Measurements from ENCODE around the gene SPEG. TPM values are rescaled to one million over a fixed set of nuclear protein-coding genes. Genes with fewer than 3 reads are reported as not detected.

The SPEG gene
- total and polyA plus RNA-seq, 2 donors (not counting 3 experiments of a cell fraction or from before 2014, with no cell fraction given) = 0.84 to 3.5 TPM

DNA sequence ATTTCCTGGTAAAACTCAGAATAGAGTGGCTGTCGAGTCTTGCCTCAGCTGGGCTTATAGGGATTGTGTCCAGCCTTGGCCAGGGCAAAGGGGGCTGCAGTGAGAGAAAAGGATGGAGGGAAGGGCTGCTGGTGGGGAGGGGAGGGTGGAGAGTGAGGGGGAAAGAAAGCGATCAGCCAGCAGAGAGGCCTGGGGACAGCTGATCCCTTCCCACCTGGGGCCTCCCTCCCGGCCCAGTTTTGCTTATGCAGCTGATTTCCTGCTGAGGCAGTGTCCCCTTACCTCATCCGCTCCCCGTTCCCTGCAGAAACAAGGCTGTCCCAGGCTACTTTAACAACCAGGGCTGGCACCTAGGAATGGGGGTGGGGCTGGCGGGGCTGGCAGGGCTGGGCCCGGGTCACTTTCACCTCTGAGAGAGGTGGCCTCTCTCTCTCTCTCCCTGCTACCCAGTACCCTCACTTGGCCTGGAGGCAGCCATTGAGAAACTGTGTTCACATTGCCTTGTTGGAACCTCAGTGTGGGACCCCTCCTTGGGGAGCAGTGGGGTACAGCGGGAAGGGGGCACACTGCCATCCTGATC, 51.8 kb downstream of the SPEG start:
- H3K27me3 ChIP-seq (ENCODE audit: control insufficient read depth in 2 of 2, insufficient read depth in 2 of 2, low read length in 2 of 2) = peaks cover 43 to 47% of the 10 kb centered on the region in 2 experiments
- H3K36me3 ChIP-seq (ENCODE audit: control insufficient read depth in 2 of 2, extremely low read depth in 1 of 2, insufficient read depth in 2 of 2, low read length in 2 of 2) = no peaks in the 10 kb centered on the region
- no peaks in the 10 kb centered on the region for H3K9me1 ChIP-seq (replicated peaks; ENCODE audit: control insufficient read depth, extremely low read depth, insufficient read depth, low read length)
- no peak overlapping the region for H3K4me2 ChIP-seq (ENCODE audit: insufficient read depth, low read length)
- no peak overlapping the region for H3K27ac ChIP-seq (ENCODE audit: insufficient read depth, low read depth, low read length)
- no TSS peak for BruUV-seq (replicated peaks)
- no peaks in the 10 kb centered on the region for H3K79me2 ChIP-seq (ENCODE audit: control insufficient read depth, insufficient read depth, low read length)
- intact Hi-C loops (cut with micrococcal nuclease) (no loop called here), dilution Hi-C loops (cut with MboI; ENCODE audit: extremely low pct_ligation_motif_present, low sequenced_read_pairs) (no loop called here)
- no peak overlapping the region for H2AFZ ChIP-seq (ENCODE audit: low read depth, low read length)
- DNase-seq (ENCODE audit: low read depth, low spot score) (no peak), FAIRE-seq (no peak)
- H3K9ac ChIP-seq (replicated peaks; ENCODE audit: extremely low read depth, insufficient read depth, low read length) = no peak overlapping the region
- H3K9me3 ChIP-seq (replicated peaks; ENCODE audit: control insufficient read depth, insufficient read depth, low read length) = no peaks in the 10 kb centered on the region
- H3K4me3 ChIP-seq (replicated peaks in 1 of 3; ENCODE audit: insufficient read depth in 1 of 3, low read depth in 1 of 3, low read length in 3 of 3) = no peak overlapping the region
- TF ChIP-seq GATA2 (IDR thresholded peaks at IDR 0.05; ENCODE audit: insufficient read depth, insufficient read length, low read depth, low read length) = no peak
- TF ChIP-seq EZH2 (IDR thresholded peaks at IDR 0.05; ENCODE audit: borderline replicate concordance, low read depth, low read length, severe bottlenecking) = no peak
- TF ChIP-seq, protein P1, sequence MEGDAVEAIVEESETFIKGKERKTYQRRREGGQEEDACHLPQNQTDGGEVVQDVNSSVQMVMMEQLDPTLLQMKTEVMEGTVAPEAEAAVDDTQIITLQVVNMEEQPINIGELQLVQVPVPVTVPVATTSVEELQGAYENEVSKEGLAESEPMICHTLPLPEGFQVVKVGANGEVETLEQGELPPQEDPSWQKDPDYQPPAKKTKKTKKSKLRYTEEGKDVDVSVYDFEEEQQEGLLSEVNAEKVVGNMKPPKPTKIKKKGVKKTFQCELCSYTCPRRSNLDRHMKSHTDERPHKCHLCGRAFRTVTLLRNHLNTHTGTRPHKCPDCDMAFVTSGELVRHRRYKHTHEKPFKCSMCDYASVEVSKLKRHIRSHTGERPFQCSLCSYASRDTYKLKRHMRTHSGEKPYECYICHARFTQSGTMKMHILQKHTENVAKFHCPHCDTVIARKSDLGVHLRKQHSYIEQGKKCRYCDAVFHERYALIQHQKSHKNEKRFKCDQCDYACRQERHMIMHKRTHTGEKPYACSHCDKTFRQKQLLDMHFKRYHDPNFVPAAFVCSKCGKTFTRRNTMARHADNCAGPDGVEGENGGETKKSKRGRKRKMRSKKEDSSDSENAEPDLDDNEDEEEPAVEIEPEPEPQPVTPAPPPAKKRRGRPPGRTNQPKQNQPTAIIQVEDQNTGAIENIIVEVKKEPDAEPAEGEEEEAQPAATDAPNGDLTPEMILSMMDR (IDR thresholded peaks at IDR 0.05; ENCODE audit: extremely low read depth in 1 of 2, insufficient read depth in 1 of 2, low read depth in 1 of 2, low read length in 2 of 2) = no peak
- TF ChIP-seq JUN (IDR thresholded peaks at IDR 0.05; ENCODE audit: borderline replicate concordance, insufficient read depth, insufficient read length, low read depth) = no peak
- TF ChIP-seq POLR2A (IDR thresholded peaks at IDR 0.05; ENCODE audit: low read depth, low read length) = no peak
- TF ChIP-seq FOS (IDR thresholded peaks at IDR 0.05; ENCODE audit: borderline replicate concordance, insufficient read depth, low read length) = no peak
- TF ChIP-seq MYC (IDR thresholded peaks at IDR 0.05; ENCODE audit: low read depth, low read length) = no peak
- TF ChIP-seq POLR2AphosphoS5 (IDR thresholded peaks at IDR 0.05; ENCODE audit: insufficient read depth, low read depth, low read length) = no peak
- TF ChIP-seq, protein P2, sequence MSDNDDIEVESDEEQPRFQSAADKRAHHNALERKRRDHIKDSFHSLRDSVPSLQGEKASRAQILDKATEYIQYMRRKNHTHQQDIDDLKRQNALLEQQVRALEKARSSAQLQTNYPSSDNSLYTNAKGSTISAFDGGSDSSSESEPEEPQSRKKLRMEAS (IDR thresholded peaks at IDR 0.05; ENCODE audit: insufficient read depth, insufficient read length) = no peak
- ChIA-PET POLR2A (interaction anchor here (1.8 kb wide), 1 partner anchor 99 kb away, joined by 6 read pairs; the partner anchor contains the start of gene DNPEP), CTCF (interaction anchor here (0.6 to 19.9 kb wide), 7 partner anchors 8 to 74 kb away, joined by 3 to 731 read pairs (median 5); partner anchors contain the start of gene GMPPA)
- no peaks in the 10 kb centered on the region for H4K20me1 ChIP-seq (replicated peaks; ENCODE audit: control insufficient read depth, extremely low read depth, insufficient read depth, low read length)
- H3K4me1 ChIP-seq (ENCODE audit: control insufficient read depth, extremely low read depth, insufficient read depth, low read length) = no peaks in the 10 kb centered on the region
